Metanephros (tissue), 1 donor: ENCODE data around the gene HYAL4. TPM values are rescaled to one million over a fixed set of nuclear protein-coding genes. Genes with fewer than 3 reads are reported as not detected.

Source experiments
- total RNA-seq: library from RNA; depleted of rRNA; stranded (reverse); fragments of >200 nt; gene quantifications from one replicate; pipeline ENCODE4 v1.2.3, GENCODE V29; 2014

Gene HYAL4, protein sequence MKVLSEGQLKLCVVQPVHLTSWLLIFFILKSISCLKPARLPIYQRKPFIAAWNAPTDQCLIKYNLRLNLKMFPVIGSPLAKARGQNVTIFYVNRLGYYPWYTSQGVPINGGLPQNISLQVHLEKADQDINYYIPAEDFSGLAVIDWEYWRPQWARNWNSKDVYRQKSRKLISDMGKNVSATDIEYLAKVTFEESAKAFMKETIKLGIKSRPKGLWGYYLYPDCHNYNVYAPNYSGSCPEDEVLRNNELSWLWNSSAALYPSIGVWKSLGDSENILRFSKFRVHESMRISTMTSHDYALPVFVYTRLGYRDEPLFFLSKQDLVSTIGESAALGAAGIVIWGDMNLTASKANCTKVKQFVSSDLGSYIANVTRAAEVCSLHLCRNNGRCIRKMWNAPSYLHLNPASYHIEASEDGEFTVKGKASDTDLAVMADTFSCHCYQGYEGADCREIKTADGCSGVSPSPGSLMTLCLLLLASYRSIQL
- total RNA-seq = 0.18 TPM

DNA sequence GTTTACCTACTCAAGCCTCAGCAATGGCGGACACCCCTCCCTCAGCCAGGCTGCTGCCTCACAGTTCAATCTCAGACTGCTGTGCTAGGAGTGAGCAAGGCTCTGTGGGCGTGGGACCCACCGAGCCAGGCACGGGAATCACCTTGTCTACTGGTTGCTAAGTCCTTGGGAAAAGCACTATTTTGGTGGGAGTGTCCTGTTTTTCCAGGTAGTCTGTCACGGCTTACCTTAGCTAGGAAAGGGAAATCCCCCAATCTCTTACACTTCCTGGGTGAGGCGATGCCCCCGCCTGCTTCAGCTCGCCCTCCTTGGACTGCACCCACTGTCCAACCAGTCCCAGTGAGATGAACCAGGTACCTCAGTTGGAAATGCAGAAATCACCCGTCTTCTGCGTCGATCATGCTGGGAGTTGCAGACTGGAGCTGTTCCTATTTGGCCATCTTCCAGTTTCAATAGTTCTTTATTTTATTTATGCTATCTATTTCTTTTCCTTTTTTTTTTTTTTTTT lies at the start of gene HYAL4:
Gene HYAL4, plus strand, starts transcription at position 458 of the 508 bp plus-strand sequence. CDS start 23,105 bp downstream, outside the sequence.

DNA sequence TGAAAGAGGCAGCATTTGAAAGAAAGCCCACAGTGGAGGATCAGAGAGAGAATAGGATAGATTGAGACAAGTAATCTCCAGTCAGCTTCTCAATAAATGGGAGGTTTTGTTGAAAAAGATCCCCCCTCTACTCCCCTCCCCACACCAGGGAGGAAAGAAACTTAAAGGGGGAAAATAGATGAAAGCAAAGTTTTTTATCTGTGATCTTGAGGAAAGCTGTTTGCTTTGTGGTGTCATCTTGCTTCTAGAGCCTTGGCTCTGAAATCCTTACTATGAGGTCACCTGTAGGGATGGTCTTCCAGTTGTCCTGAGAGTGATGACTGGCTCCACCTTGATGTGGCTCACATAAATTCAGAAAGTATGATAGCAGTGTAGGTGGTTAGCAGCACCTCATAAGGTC lies 80.0 kb downstream of the HYAL4 start, which contains the start of gene SPAM1:
Gene SPAM1, plus strand, starts transcription at position 301 of the 400 bp plus-strand sequence. CDS start 28,330 bp downstream, outside the sequence.

Other genes starting within 250 kb of the HYAL4 start
- 4.4 TPM for gene ASB15, start 243.3 kb upstream of the HYAL4 start, total RNA-seq
- gene LMOD2, start 189.3 kb upstream of the HYAL4 start, total RNA-seq = 5.0 TPM
- 50.6 TPM for gene WASL, start 96.2 kb upstream of the HYAL4 start, total RNA-seq
- gene SPAM1, start 80.1 kb downstream of the HYAL4 start, total RNA-seq = not detected
- gene TMEM229A, start 187.9 kb downstream of the HYAL4 start, total RNA-seq = 0.06 TPM